CD4-positive, alpha-beta T cell treated with Interleukin-10 for 1 hour (primary cell): ENCODE data around the gene SHLD3.
A peak's percentile ranks its signal among the peaks of the same experiment; 100 is the strongest.
"Not testable (repeated sequence)": the region's sequence is repeated elsewhere in the genome, so short reads cannot be mapped to it uniquely, and the experiment has no call there.

Experiments
- DNase-seq: peaks from one replicate; pipeline ENCODE4 v3.0.0-alpha.2; 2020

Gene SHLD3, protein sequence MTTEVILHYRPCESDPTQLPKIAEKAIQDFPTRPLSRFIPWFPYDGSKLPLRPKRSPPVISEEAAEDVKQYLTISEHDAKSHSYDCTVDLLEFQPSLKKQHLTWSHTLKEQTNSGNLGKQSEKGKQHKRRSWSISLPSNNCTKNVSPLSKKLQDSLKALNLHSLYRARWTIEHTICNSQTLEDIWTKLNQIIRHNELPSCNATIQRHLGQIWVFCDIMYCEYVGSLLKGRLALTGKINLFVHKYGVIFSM

GRCh38 chr5:65624571-65625555 lies at the start of gene SHLD3, which contains the start of gene TRAPPC13:
Gene SHLD3 (plus strand): TSS chr5:65625027. CDS start chr5:65629588, 4,561 bp downstream.
Gene TRAPPC13 (plus strand): TSS chr5:65625027. CDS start chr5:65625061, 34 bp downstream.
- DNase-seq: peak; percentile 92

DNA sequence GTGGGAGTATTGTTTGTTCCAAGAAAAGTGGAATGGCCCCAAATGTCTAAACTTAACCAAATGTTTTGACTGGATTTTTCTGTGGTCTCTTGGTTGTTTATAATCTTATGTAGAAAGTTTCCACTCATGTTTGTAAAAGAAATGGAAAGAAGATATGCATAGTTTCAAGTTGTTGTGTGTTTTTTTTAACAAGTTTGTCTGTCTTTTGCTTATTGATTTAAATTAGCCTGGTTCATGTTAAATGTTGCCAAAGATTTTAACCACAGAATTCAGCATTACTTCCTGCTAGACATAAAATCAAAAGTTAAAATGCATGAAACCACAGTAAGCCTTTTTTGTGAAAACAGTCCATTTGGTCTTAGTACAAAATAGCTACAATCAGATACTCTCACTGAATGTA lies 47.7 kb upstream of the SHLD3 start:
- no peak for DNase-seq

GRCh38 chr5:65588694-65589093 lies 36.1 kb upstream of the SHLD3 start:
- no peak for DNase-seq

- DNase-seq: not testable (repeated sequence)
Observed at GRCh38 chr5:65601761-65602160, 23.1 kb upstream of the SHLD3 start.

DNA sequence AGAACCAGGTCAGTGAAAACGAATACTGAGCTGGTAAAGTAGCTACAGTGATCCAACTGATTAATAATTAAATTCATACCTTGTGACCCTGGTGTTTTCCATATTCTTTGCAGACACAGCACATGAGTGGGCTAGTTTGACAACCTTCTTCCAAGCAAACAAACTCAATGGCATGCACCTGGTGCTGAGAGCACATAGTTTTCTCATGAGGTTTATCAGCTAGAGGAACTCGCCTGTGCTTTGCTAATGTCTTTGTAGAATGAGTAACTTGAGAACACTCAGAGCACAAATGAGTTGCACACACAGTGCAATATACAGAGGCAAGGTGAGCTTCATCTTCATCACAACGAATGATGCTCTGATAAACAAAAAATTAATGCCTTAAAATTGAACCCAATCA lies 13.3 kb upstream of the SHLD3 start:
- DNase-seq: no peak

DNA sequence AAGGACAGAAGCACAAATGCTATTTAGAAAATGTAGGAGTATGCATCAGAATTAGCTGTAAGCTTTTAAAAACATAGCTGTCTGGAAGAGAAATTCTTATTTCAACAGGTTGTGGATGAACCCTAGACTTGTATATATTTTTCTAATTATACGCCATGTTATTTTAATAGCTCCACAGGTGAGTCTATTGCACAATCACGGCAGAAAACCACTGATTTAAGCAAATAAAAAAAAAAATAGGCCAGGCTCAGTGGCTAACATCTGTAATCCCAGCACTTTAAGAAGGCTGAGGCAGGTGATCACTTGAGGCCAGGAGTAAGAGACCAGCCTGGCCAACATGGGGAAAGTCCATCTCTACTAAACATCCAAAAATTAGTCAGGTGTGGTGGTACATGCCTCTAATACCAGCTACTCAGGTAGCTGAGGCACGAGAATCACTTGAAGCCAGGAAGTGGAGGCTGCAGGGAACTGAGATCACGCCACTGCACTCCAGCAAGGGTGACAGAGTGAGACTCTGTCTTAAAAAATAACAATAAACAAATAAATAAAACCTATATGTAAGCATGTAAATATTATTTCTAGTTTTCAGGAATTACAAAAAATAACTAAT lies 12.4 kb upstream of the SHLD3 start:
- no peak for DNase-seq

GRCh38 chr5:65620021-65620420 lies 4.8 kb upstream of the SHLD3 start:
- no peak for DNase-seq

- not testable (repeated sequence) for DNase-seq
Observed at GRCh38 chr5:65621961-65622360, 2.9 kb upstream of the SHLD3 start.

GRCh38 chr5:65623482-65623881 lies 1.3 kb upstream of the SHLD3 start:
- DNase-seq: no peak

- DNase-seq: peak; percentile 93
Observed at GRCh38 chr5:65624025-65624570, 729 bp upstream of the SHLD3 start, which contains the start of gene TRIM23. Gene TRIM23 (minus strand): TSS chr5:65624333. CDS start chr5:65624274, 59 bp downstream.

DNA sequence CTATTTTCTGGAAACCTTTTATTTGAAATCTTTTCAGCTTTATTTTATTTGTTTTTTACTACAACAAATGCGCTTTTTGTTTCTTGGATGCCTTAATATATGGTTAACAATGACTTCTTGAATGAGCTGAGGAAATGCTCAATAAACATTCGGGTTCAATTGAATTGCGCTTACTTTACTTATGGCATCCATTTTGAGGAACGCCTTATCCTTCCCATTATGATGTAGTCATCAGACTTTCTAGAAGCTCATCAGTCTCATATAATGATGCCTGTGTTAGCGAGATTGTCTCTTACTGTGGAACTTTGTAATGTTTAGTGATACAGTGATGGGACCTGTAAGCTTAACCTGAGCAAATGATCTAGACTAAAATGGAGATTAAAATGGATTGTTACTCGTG lies 916 bp downstream of the SHLD3 start:
- DNase-seq: no peak

- no peak for DNase-seq
Observed at GRCh38 chr5:65630981-65631380, 6.2 kb downstream of the SHLD3 start.

DNA sequence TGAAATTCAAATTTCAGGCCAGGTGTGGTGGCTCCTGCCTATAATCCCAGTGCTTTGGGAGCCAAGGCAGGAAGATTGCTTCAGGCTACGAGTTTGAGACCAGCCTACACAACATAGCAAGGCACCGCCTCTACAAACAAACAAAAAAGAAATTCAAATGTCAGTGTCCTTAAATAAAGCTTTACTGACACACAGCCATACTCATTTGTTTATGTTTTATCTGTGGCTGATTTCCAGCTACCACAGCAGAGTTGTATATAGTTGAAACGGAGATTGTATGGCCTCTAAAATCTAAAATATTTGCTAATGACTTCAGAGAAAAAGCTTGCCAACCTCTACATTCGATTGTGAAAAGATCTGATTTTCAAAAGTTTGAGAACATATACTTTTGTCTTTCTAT lies 15.4 kb downstream of the SHLD3 start:
- DNase-seq: no peak

GRCh38 chr5:65646938-65647337 lies 22.1 kb downstream of the SHLD3 start:
- DNase-seq: no peak

- DNase-seq: no peak
Observed at GRCh38 chr5:65647941-65648340, 23.1 kb downstream of the SHLD3 start.

DNA sequence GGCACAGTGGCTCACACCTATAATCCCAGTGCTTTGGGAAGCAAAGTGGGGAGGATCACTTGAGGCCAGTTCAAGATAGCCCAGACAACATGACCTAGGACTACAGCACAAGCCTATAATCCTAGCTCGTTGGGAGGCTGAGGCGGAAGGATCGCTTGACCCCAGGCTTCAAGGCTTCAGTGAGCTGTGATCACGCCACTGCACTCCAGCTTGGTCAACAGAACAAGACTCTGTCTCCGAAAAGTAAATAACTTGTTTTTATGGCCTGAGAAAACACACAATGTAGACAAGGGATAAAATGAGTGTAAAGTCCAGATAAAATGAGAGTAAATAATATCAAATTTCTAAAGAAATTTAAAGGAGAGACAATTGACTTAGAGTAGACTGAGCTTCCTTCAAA lies 26.3 kb downstream of the SHLD3 start:
- no peak for DNase-seq

DNA sequence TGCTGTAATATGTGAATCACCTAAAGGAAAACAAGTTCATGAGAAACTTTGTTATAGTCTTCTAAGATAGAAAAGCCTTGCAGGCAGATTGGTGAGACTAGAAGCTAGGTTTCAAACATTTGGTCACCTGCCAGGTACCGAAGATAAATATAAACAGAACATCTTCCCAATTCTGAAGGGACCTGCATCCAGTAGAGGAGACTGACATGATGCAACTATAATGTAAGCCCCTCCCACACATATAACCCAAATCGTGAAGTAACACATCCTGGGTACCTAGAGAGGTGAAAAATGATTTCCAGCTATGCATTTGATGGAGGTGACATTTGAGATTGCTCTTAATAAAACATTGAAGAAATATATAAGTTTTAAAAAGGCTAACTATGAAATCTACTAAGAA lies 29.9 kb downstream of the SHLD3 start:
- no peak for DNase-seq

GRCh38 chr5:65663804-65664521 lies 39.1 kb downstream of the SHLD3 start:
- DNase-seq: no peak

- no peak for DNase-seq
Observed at GRCh38 chr5:65668696-65669095, 43.9 kb downstream of the SHLD3 start.

- no peak for DNase-seq
Observed at GRCh38 chr5:65672796-65673195, 48.0 kb downstream of the SHLD3 start.

GRCh38 chr5:65674749-65675148 lies 49.9 kb downstream of the SHLD3 start:
- DNase-seq: no peak

- not testable (repeated sequence) for DNase-seq
Observed at GRCh38 chr5:65676056-65676455, 51.2 kb downstream of the SHLD3 start.
